SK-N-SH treated with all-trans-retinoic acid at 6 μM for 48 hours (cell line): ENCODE data around the gene EDA.

ENCODE experiments used
- ATAC-seq: fragments of 200-7000 bp; cut with Tn5 transposase; 3 replicates; pipeline ENCODE4 v1.9.1; 2020; ENCODE audit warnings: mild to moderate bottlenecking, moderate library complexity
- ARNTL ChIP-seq: fragments of 450-650 bp; formaldehyde crosslinking; IDR thresholded peaks from 2 replicates; pipeline ENCODE4 v1.5.0; 2020; ENCODE audit warnings: low read depth, mild to moderate bottlenecking, moderate library complexity, borderline replicate concordance
- BACH2 ChIP-seq: fragments of 250-450 bp; sonication (Bioruptor Pico); IDR thresholded peaks from 2 replicates; pipeline ENCODE4 v1.9.0; 2021; ENCODE audit warnings: mild to moderate bottlenecking, borderline replicate concordance
- CREB5 ChIP-seq: fragments of 250-450 bp; sonication (Bioruptor Pico); IDR thresholded peaks from 2 replicates; pipeline ENCODE4 v1.5.1; 2020; ENCODE audit warnings: low read depth, mild to moderate bottlenecking, moderate library complexity
- CSRNP3 ChIP-seq: fragments of 250-450 bp; sonication (Bioruptor Pico); IDR thresholded peaks from 2 replicates; pipeline ENCODE4 v1.5.1; 2021; ENCODE audit warnings: mild to moderate bottlenecking, moderate library complexity
- ESRRG ChIP-seq: fragments of 250-450 bp; sonication (Bioruptor Pico); IDR thresholded peaks from 2 replicates; pipeline ENCODE4 v1.6.1; 2021; ENCODE audit warnings: mild to moderate bottlenecking
- GLIS3 ChIP-seq: fragments of 250-450 bp; sonication (Bioruptor Pico); IDR thresholded peaks from 2 replicates; pipeline ENCODE4 v1.5.0; 2020; ENCODE audit warnings: mild to moderate bottlenecking, moderate library complexity
- ISL1 ChIP-seq: fragments of 250-450 bp; sonication (Bioruptor Pico); IDR thresholded peaks from 2 replicates; pipeline ENCODE4 v2.1.2; 2022; ENCODE audit warnings: mild to moderate bottlenecking, moderate library complexity
- OSR1 ChIP-seq: fragments of 250-450 bp; sonication (Bioruptor Pico); IDR thresholded peaks from 2 replicates; pipeline ENCODE4 v1.8.0; 2022; ENCODE audit warnings: moderate library complexity, mild to moderate bottlenecking, inconsistent platforms
- POU6F1 ChIP-seq: fragments of 250-450 bp; sonication (Bioruptor Pico); IDR thresholded peaks from 2 replicates; pipeline ENCODE4 v1.8.0; 2021; ENCODE audit warnings: low read depth, mild to moderate bottlenecking, moderate library complexity, borderline replicate concordance
- PPARA ChIP-seq: fragments of 250-450 bp; sonication (Bioruptor Pico); IDR thresholded peaks from 2 replicates; pipeline ENCODE4 v1.5.0; 2020; ENCODE audit warnings: mild to moderate bottlenecking, borderline replicate concordance
- RARB ChIP-seq: fragments of 250-450 bp; sonication (Bioruptor Pico); IDR thresholded peaks from 2 replicates; pipeline ENCODE4 v1.8.0; 2021; ENCODE audit warnings: mild to moderate bottlenecking, moderate library complexity
- SNAI2 ChIP-seq: fragments of 250-450 bp; sonication (Bioruptor Pico); IDR thresholded peaks from 2 replicates; pipeline ENCODE4 v1.5.0; 2020; ENCODE audit warnings: mild to moderate bottlenecking, moderate library complexity
- TCF4 ChIP-seq: fragments of 250-450 bp; sonication (Bioruptor Pico); IDR thresholded peaks from 2 replicates; pipeline ENCODE4 v1.8.0; 2021; ENCODE audit warnings: mild to moderate bottlenecking, moderate library complexity, borderline replicate concordance
- TOX ChIP-seq: fragments of 250-450 bp; sonication (Bioruptor Pico); IDR thresholded peaks from 2 replicates; pipeline ENCODE4 v1.8.0; 2021; ENCODE audit warnings: mild to moderate bottlenecking, moderate library complexity, borderline replicate concordance
- TSHZ2 ChIP-seq: fragments of 250-450 bp; sonication (Bioruptor Pico); IDR thresholded peaks from 2 replicates; pipeline ENCODE4 v1.5.0; 2020; ENCODE audit warnings: mild to moderate bottlenecking, moderate library complexity
- ZC3H10 ChIP-seq: fragments of 250-450 bp; sonication (Bioruptor Pico); IDR thresholded peaks from 2 replicates; pipeline ENCODE4 v1.5.1; 2021; ENCODE audit warnings: mild to moderate bottlenecking, moderate library complexity
- ZFP3 ChIP-seq: fragments of 250-450 bp; sonication (Bioruptor Pico); IDR thresholded peaks from 2 replicates; pipeline ENCODE4 v1.5.0; 2020; ENCODE audit warnings: mild to moderate bottlenecking, moderate library complexity
- ZFP30 ChIP-seq: fragments of 450-650 bp; formaldehyde crosslinking; IDR thresholded peaks from 2 replicates; pipeline ENCODE4 v1.5.0; 2022; ENCODE audit warnings: mild to moderate bottlenecking, moderate library complexity
- ZNF565 ChIP-seq: fragments of 450-650 bp; formaldehyde crosslinking; conservative IDR thresholded peaks from 2 replicates; pipeline ENCODE4 v1.5.0; 2020; ENCODE audit warnings: low read depth, mild to moderate bottlenecking, moderate library complexity
- ZNF70 ChIP-seq: fragments of 450-650 bp; formaldehyde crosslinking; IDR thresholded peaks from 2 replicates; pipeline ENCODE4 v1.5.0; 2020; ENCODE audit warnings: mild to moderate bottlenecking, moderate library complexity
- ZNF8 ChIP-seq: fragments of 450-650 bp; formaldehyde crosslinking; IDR thresholded peaks from 2 replicates; pipeline ENCODE4 v1.5.0; 2020; ENCODE audit warnings: mild to moderate bottlenecking, moderate library complexity

Gene EDA

GRCh38 chrX:70009970-70010369 is 394.1 kb downstream of the EDA start:
- TF ChIP-seq ZNF70 (CRISPR knock-in tag) (no peak), CREB5 (CRISPR knock-in tag) (no peak), ISL1 (CRISPR knock-in tag) (no peak)
- no peak for ATAC-seq

- ATAC-seq: no peak
- TF ChIP-seq ARNTL (CRISPR knock-in tag): no peak
- TF ChIP-seq POU6F1 (CRISPR knock-in tag): no peak
- no peak for TF ChIP-seq RARB (CRISPR knock-in tag)
- TF ChIP-seq ISL1 (CRISPR knock-in tag): no peak
- no peak for TF ChIP-seq TSHZ2 (CRISPR knock-in tag)
- no peak for TF ChIP-seq TOX (CRISPR knock-in tag)
- no peak for TF ChIP-seq CSRNP3 (CRISPR knock-in tag)
- no peak for TF ChIP-seq GLIS3 (CRISPR knock-in tag)
- no peak for TF ChIP-seq ZFP30
- TF ChIP-seq ESRRG: no peak
Observed at GRCh38 chrX:70012756-70013155, 396.8 kb downstream of the EDA start.

- ATAC-seq: no peak
- TF ChIP-seq ESRRG: no peak
- TF ChIP-seq CREB5 (CRISPR knock-in tag): no peak
- no peak for TF ChIP-seq PPARA (CRISPR knock-in tag)
- no peak for TF ChIP-seq TOX (CRISPR knock-in tag)
- TF ChIP-seq POU6F1 (CRISPR knock-in tag): no peak
- TF ChIP-seq OSR1: no peak
- TF ChIP-seq ARNTL (CRISPR knock-in tag): no peak
- no peak for TF ChIP-seq TCF4 (CRISPR knock-in tag)
- no peak for TF ChIP-seq GLIS3 (CRISPR knock-in tag)
- TF ChIP-seq ZC3H10 (CRISPR knock-in tag): no peak
- no peak for TF ChIP-seq ZNF565 (CRISPR knock-in tag)
- TF ChIP-seq ISL1 (CRISPR knock-in tag): no peak
- no peak for TF ChIP-seq ZNF8 (CRISPR knock-in tag)
- no peak for TF ChIP-seq CSRNP3 (CRISPR knock-in tag)
- no peak for TF ChIP-seq BACH2 (CRISPR knock-in tag)
- no peak for TF ChIP-seq RARB (CRISPR knock-in tag)
- TF ChIP-seq ZFP3: no peak
- TF ChIP-seq ZFP30: no peak
- TF ChIP-seq SNAI2 (CRISPR knock-in tag): no peak
Observed at GRCh38 chrX:70013466-70014381, 397.8 kb downstream of the EDA start.
